M059J (cell line): ENCODE data around the gene CDK7. TPM values are rescaled to one million over a fixed set of nuclear protein-coding genes. Genes with fewer than 3 reads are reported as not detected.
"Not testable (repeated sequence)": the region's sequence is repeated elsewhere in the genome, so short reads cannot be mapped to it uniquely, and the experiment has no call there.

Experiments used
- DNase-seq: peaks from one replicate; pipeline ENCODE4 v3.0.0-alpha.2; 2012; ENCODE audit warnings: low read depth
- total RNA-seq: library from RNA; depleted of rRNA; stranded (reverse); fragments of >200 nt; shearing (Covaris generic); gene quantifications from 2 replicates; pipeline ENCODE4 v1.2.3, GENCODE V29; 2014

CDK7 gene
- total RNA-seq, 1 experiment from 2014 or later = 50.9 TPM

- not testable (repeated sequence) for DNase-seq
Observed at GRCh38 chr5:69236733-69237132, 2.0 kb downstream of the CDK7 start.

DNA sequence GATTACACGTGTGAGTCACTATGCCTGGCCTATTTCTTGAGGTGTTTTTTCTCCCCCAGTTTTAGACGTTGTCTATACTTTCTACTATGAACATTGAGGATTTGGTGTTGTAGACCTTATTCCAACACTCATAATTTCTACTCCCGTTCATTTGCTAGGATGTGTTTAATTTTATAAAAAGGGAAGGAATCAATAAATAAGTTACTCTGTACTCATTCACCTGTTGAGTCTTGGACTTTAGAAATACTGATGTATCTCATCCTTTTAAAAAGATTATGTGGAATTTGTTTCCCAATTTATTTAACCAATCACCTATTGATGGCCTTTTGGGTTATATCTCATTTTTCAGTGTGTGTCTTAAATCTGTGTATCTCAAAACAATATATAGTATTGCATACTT lies 3.2 kb downstream of the CDK7 start:
- DNase-seq = peak; percentile 45

GRCh38 chr5:69238760-69239251 lies 4.1 kb downstream of the CDK7 start:
- peak; percentile 83 for DNase-seq

- no peak for DNase-seq
Observed at GRCh38 chr5:69242215-69242927, 7.7 kb downstream of the CDK7 start.

GRCh38 chr5:69245031-69245430 lies 10.3 kb downstream of the CDK7 start:
- DNase-seq = no peak

DNA sequence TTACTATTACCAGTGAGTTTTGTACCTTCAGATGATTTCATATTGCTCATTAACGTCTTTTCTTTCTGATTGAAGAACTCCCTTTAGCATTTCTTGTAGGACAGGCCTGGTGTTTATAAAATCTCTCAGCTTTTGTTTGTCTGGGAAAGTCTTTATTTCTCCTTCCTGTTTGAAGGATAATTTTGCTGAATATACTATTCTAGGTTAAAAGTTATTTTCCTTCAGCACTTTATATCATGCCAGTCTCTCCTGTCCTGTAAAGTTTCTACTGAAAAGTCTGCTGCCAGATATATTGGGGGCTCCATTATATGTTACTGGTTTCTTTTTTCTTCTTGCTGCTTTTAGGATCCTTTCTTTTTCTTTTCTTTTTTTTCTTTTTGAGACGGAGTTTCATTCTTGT lies 13.3 kb downstream of the CDK7 start:
- DNase-seq = no peak

DNA sequence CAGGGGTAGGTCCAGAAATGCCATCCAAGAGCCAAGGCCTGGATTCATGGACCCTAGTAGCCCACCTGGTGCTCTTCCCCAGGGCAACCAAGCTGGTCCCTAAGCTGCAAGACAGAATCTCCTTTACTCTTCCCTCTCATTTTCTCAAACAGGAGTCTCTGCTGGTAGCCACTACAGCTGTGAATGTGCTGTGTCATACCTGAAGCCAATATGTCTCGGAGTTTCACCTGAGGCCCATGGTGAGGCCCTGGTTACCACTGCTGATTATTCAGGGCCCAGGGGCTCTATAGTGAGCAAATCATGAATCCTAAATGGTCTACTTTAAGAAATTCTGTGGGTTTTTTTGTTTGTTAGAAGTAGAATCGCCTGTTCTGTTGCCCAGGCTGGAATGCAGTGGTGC lies 15.9 kb downstream of the CDK7 start:
- no peak for DNase-seq

- no peak for DNase-seq
Observed at GRCh38 chr5:69252437-69252836, 17.8 kb downstream of the CDK7 start.

GRCh38 chr5:69255940-69256339 lies 21.3 kb downstream of the CDK7 start:
- peak; percentile 74 for DNase-seq

DNA sequence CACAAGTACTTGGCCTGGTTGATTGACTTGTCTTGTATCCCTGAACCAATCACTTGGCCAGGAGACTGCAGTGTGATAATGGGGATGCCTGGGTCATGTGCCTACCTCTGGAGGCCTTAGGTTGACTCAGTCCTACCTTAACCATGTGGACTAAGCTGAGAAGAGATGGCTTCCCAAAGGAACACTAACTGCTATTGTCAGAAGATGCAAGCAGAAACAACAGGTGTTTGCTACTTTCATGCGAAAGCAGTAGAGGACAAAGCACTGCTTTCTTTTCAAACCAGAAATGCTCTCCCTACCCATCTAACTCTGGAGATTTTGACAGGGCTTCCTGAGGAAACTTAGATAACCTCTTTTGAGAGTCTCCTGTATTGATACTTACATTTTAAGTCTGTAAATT lies 22.9 kb downstream of the CDK7 start:
- no peak for DNase-seq

- DNase-seq = peak; percentile 70
Observed at GRCh38 chr5:69261034-69261433, 26.3 kb downstream of the CDK7 start.

DNA sequence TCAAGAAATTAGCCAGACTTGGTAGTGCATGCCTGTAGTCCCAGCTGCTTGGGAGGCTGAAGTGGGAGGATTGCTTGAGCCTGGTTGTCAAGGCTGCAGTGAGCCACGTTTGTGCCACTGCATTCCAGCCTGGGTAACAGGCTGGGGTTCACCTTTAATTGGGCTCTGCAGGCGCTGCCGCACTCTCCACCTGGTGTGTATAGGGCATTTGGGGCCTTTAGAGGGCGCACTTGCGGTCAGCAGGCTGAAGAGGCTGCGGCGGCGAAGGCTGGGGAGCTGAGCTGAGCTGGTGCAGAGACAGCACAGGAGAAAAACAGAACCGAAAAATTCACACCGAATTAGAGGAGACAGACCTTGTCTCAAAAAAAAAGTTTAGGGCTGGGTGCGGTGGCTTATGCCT lies 31.2 kb downstream of the CDK7 start:
- DNase-seq = no peak

GRCh38 chr5:69268899-69269298 lies 34.2 kb downstream of the CDK7 start:
- DNase-seq = no peak

GRCh38 chr5:69270840-69271239 lies 36.2 kb downstream of the CDK7 start:
- DNase-seq = no peak

- peak; percentile 54 for DNase-seq
Observed at GRCh38 chr5:69271376-69271775, 36.7 kb downstream of the CDK7 start.

- DNase-seq = no peak
Observed at GRCh38 chr5:69275563-69275962, 40.9 kb downstream of the CDK7 start.

- DNase-seq = peak; percentile 25
Observed at GRCh38 chr5:69276422-69277174, 41.9 kb downstream of the CDK7 start.

- DNase-seq = no peak
Observed at GRCh38 chr5:69279517-69279916, 44.8 kb downstream of the CDK7 start.

- no peak for DNase-seq
Observed at GRCh38 chr5:69281114-69281513, 46.4 kb downstream of the CDK7 start.

- DNase-seq = no peak
Observed at GRCh38 chr5:69284203-69284602, 49.5 kb downstream of the CDK7 start.

- no peak for DNase-seq
Observed at GRCh38 chr5:69285448-69286116, 50.9 kb downstream of the CDK7 start.

GRCh38 chr5:69288069-69288468 lies 53.4 kb downstream of the CDK7 start:
- no peak for DNase-seq

GRCh38 chr5:69288688-69289087 lies 54.0 kb downstream of the CDK7 start:
- DNase-seq = no peak
